ENCODE measurements around the gene CORIN. TPM values are rescaled to one million over a fixed set of nuclear protein-coding genes. Genes with fewer than 3 reads are reported as not detected.

The CORIN gene
- total RNA-seq, result 1 to 10 TPM in 3 of 8 experiments, under 1 TPM in 5; 0.25 to 1.5 (median 0.69) TPM

- Histone ChIP-seq H3K4me3 (peak within 1 kb of the TSS; percentile 23 to 35 (median 28)), H3K27ac (no peak within 1 kb of the TSS), H3K4me1 (replicated peaks in 1 of 2) (peaks cover 6 to 10% of the 10 kb centered on the region in 2 donors)
- ATAC-seq (replicated peaks in 6 of 8), result no peak
- in situ Hi-C loops (cut with MboI; ENCODE audit: low pct_unique_long_range_greater_than_20kb in 2 of 9, low sequenced_read_pairs in 9 of 9, unreplicated experiment in 9 of 9), result loop anchor here in 1 of 9 experiments (5.0 kb wide), 1 partner anchor 131 kb away; no protein-coding TSS in a partner anchor
- WGBS, 10 experiments, result 0 to 20% (median 6%) methylated on average over 1 to 5 of the region's 16 CpGs; no CpG with 5 or more reads in 1 of the 10 experiments
Measured at GRCh38 chr4:47837908-47838294, at the start of gene CORIN. Gene CORIN (minus strand): TSS chr4:47838067. CDS start chr4:47837949, 118 bp downstream.

GRCh38 chr4:47882228-47882627 is 44.4 kb upstream of the CORIN start:
- Histone ChIP-seq H3K4me1 (replicated peaks in 1 of 2) (no peaks in the 10 kb centered on the region), H3K27ac (no peak overlapping the region), H3K4me3 (no peak overlapping the region)
- in situ Hi-C loops (cut with MboI; ENCODE audit: low pct_unique_long_range_greater_than_20kb in 2 of 9, low sequenced_read_pairs in 9 of 9, unreplicated experiment in 9 of 9), result no loop called here
- no peak for ATAC-seq (replicated peaks in 6 of 8)
- WGBS, 10 experiments, result 73 to 100% (median 98%) methylated on average over 1 to 3 of the region's 3 CpGs; no CpG with 5 or more reads in 1 of the 10 experiments

GRCh38 chr4:47879458-47879857 is 41.6 kb upstream of the CORIN start:
- Histone ChIP-seq H3K4me3 (no peak overlapping the region), H3K27ac (no peak overlapping the region), H3K4me1 (replicated peaks in 1 of 2) (no peaks in the 10 kb centered on the region)
- in situ Hi-C loops (cut with MboI; ENCODE audit: low pct_unique_long_range_greater_than_20kb in 2 of 9, low sequenced_read_pairs in 9 of 9, unreplicated experiment in 9 of 9), result no loop called here
- no peak for ATAC-seq (replicated peaks in 6 of 8)

- 71 to 100% (median 95%) methylated on average over 1 to 3 of the region's 3 CpGs for WGBS, 10 experiments
- Histone ChIP-seq H3K27ac (no peak overlapping the region), H3K4me1 (replicated peaks in 1 of 2) (no peaks in the 10 kb centered on the region), H3K4me3 (no peak overlapping the region)
- no peak for ATAC-seq (replicated peaks in 6 of 8)
- in situ Hi-C loops (cut with MboI; ENCODE audit: low pct_unique_long_range_greater_than_20kb in 2 of 9, low sequenced_read_pairs in 9 of 9, unreplicated experiment in 9 of 9), result no loop called here
Measured at GRCh38 chr4:47876784-47877546, 39.1 kb upstream of the CORIN start.

GRCh38 chr4:47876310-47876709 is 38.4 kb upstream of the CORIN start:
- ATAC-seq (replicated peaks in 6 of 8), result no peak
- H3K27ac ChIP-seq, result no peak overlapping the region
- no peak overlapping the region for H3K4me3 ChIP-seq
- in situ Hi-C loops (cut with MboI; ENCODE audit: low pct_unique_long_range_greater_than_20kb in 2 of 9, low sequenced_read_pairs in 9 of 9, unreplicated experiment in 9 of 9), result no loop called here
- H3K4me1 ChIP-seq (replicated peaks in 1 of 2), result no peaks in the 10 kb centered on the region

GRCh38 chr4:47873877-47874541 is 36.1 kb upstream of the CORIN start:
- no peak for ATAC-seq (replicated peaks in 6 of 8)
- Histone ChIP-seq H3K4me1 (replicated peaks in 1 of 2) (no peaks in the 10 kb centered on the region), H3K4me3 (no peak overlapping the region), H3K27ac (no peak overlapping the region)
- in situ Hi-C loops (cut with MboI; ENCODE audit: low pct_unique_long_range_greater_than_20kb in 2 of 9, low sequenced_read_pairs in 9 of 9, unreplicated experiment in 9 of 9), result no loop called here
- WGBS, 10 experiments, result 92 to 100% (median 98%) methylated on average over 2 to 3 of the region's 3 CpGs

GRCh38 chr4:47863486-47863885 is 25.6 kb upstream of the CORIN start:
- H3K27ac ChIP-seq, result no peak overlapping the region

GRCh38 chr4:47862297-47862696 is 24.4 kb upstream of the CORIN start:
- no peak for ATAC-seq (replicated peaks in 6 of 8)
- in situ Hi-C loops (cut with MboI; ENCODE audit: low pct_unique_long_range_greater_than_20kb in 2 of 9, low sequenced_read_pairs in 9 of 9, unreplicated experiment in 9 of 9), result no loop called here
- Histone ChIP-seq H3K4me3 (no peak overlapping the region), H3K27ac (no peak overlapping the region), H3K4me1 (replicated peaks in 1 of 2) (no peaks in the 10 kb centered on the region)
- 60 to 100% (median 94%) methylated on average over 1 to 3 of the region's 3 CpGs; no CpG with 5 or more reads in 2 of the 10 experiments for WGBS, 10 experiments

More at GRCh38 chr4:47863486-47863885, 25.6 kb upstream of the CORIN start:
- in situ Hi-C loops (cut with MboI; ENCODE audit: low pct_unique_long_range_greater_than_20kb in 2 of 9, low sequenced_read_pairs in 9 of 9, unreplicated experiment in 9 of 9), result no loop called here
- ATAC-seq (replicated peaks in 6 of 8), result no peak
- no peak overlapping the region for H3K4me3 ChIP-seq
- 0 to 100% (median 70%) methylated on average over 1 to 4 of the region's 4 CpGs for WGBS, 10 experiments
- no peaks in the 10 kb centered on the region for H3K4me1 ChIP-seq (replicated peaks in 1 of 2)

GRCh38 chr4:47860305-47860704 is 22.4 kb upstream of the CORIN start:
- no peak overlapping the region for H3K4me3 ChIP-seq
- 67 to 100% (median 89%) methylated on average over 1 of the region's 1 CpG; no CpG with 5 or more reads in 3 of the 10 experiments for WGBS, 10 experiments
- no peaks in the 10 kb centered on the region for H3K4me1 ChIP-seq (replicated peaks in 1 of 2)
- in situ Hi-C loops (cut with MboI; ENCODE audit: low pct_unique_long_range_greater_than_20kb in 2 of 9, low sequenced_read_pairs in 9 of 9, unreplicated experiment in 9 of 9), result no loop called here
- H3K27ac ChIP-seq, result no peak overlapping the region
- ATAC-seq (replicated peaks in 6 of 8), result no peak

GRCh38 chr4:47858006-47858405 is 20.1 kb upstream of the CORIN start:
- no peak for ATAC-seq (replicated peaks in 6 of 8)
- Histone ChIP-seq H3K27ac (no peak overlapping the region), H3K4me1 (replicated peaks in 1 of 2) (no peaks in the 10 kb centered on the region), H3K4me3 (no peak overlapping the region)
- WGBS, 10 experiments, result 20 to 100% (median 80%) methylated on average over 1 to 2 of the region's 2 CpGs
- in situ Hi-C loops (cut with MboI; ENCODE audit: low pct_unique_long_range_greater_than_20kb in 2 of 9, low sequenced_read_pairs in 9 of 9, unreplicated experiment in 9 of 9), result no loop called here

GRCh38 chr4:47856713-47857112 is 18.8 kb upstream of the CORIN start:
- Histone ChIP-seq H3K4me1 (replicated peaks in 1 of 2) (no peaks in the 10 kb centered on the region), H3K27ac (no peak overlapping the region), H3K4me3 (no peak overlapping the region)
- in situ Hi-C loops (cut with MboI; ENCODE audit: low pct_unique_long_range_greater_than_20kb in 2 of 9, low sequenced_read_pairs in 9 of 9, unreplicated experiment in 9 of 9), result no loop called here
- 75 to 100% (median 100%) methylated on average over 1 of the region's 1 CpG; no CpG with 5 or more reads in 4 of the 10 experiments for WGBS, 10 experiments
- no peak for ATAC-seq (replicated peaks in 6 of 8)

- no peak overlapping the region for H3K27ac ChIP-seq
- H3K4me1 ChIP-seq (replicated peaks in 1 of 2), result no peaks in the 10 kb centered on the region
- ATAC-seq (replicated peaks in 6 of 8), result peak in 2 of 8 experiments; percentile 89 to 96
- no peak overlapping the region for H3K4me3 ChIP-seq
- in situ Hi-C loops (cut with MboI; ENCODE audit: low pct_unique_long_range_greater_than_20kb in 2 of 9, low sequenced_read_pairs in 9 of 9, unreplicated experiment in 9 of 9), result no loop called here
- 6 to 100% (median 80%) methylated on average over 1 to 2 of the region's 2 CpGs; no CpG with 5 or more reads in 1 of the 10 experiments for WGBS, 10 experiments
Measured at GRCh38 chr4:47855350-47855749, 17.5 kb upstream of the CORIN start.

- 0 to 100% (median 100%) methylated on average over 1 of the region's 1 CpG; no CpG with 5 or more reads in 1 of the 10 experiments for WGBS, 10 experiments
- Histone ChIP-seq H3K27ac (no peak overlapping the region), H3K4me3 (no peak overlapping the region), H3K4me1 (replicated peaks in 1 of 2) (no peaks in the 10 kb centered on the region)
- peak in 3 of 8 experiments; percentile 73 to 99 (median 84) for ATAC-seq (replicated peaks in 6 of 8)
- in situ Hi-C loops (cut with MboI; ENCODE audit: low pct_unique_long_range_greater_than_20kb in 2 of 9, low sequenced_read_pairs in 9 of 9, unreplicated experiment in 9 of 9), result no loop called here
Measured at GRCh38 chr4:47852136-47852535, 14.3 kb upstream of the CORIN start.
